Hematopoietic multipotent progenitor cell treated with erythropoietin and hydrocortisone succinate and interleukin-3 and kit ligand, for 4 days (in vitro differentiated cells): ENCODE data around the gene ZNF587.
"Not testable (repeated sequence)": the region's sequence is repeated elsewhere in the genome, so short reads cannot be mapped to it uniquely, and the experiment has no call there.

Experiments used
- DNase-seq: peaks from one replicate; pipeline ENCODE4 v3.0.0-alpha.2; 2015

ZNF587 gene

DNA sequence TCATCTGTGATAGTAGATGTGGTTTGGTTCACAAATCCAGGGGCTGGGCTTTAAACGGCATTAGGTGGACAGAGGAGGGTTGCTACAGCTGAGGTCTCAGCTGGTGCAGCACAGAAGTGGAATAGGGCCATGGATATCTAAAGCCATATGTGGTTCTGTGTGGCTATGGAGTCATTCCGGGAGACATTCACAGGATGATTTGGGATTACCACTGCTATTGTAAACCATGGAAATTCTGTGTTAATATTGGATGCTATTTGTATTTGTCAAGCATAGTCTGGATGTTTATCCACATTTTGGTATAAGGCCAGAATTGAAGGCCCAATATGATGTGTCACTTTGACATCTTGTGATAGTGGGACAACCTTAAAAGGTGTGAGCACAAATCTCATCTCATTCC is 26.5 kb upstream of the ZNF587 start:
- DNase-seq, result not testable (repeated sequence)

DNA sequence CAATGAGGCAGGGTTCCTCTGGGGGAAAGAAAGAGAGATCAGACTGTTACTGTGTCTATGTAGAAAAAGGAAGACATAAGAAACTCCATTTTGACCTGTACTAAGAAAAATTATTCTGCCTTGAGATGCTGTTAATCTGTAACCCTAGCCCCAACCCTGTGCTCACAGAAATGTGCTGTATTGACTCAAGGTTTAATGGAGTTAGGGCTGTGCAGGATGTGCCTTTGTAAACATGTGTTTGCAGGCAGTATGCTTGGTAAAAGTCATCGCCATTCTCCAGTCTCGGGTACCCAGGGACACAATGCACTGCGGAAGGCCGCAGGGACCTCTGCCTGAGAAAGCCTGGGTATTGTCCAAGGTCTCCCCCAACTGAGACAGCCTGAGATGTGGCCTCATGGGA is 26.1 kb upstream of the ZNF587 start:
- not testable (repeated sequence) for DNase-seq

DNA sequence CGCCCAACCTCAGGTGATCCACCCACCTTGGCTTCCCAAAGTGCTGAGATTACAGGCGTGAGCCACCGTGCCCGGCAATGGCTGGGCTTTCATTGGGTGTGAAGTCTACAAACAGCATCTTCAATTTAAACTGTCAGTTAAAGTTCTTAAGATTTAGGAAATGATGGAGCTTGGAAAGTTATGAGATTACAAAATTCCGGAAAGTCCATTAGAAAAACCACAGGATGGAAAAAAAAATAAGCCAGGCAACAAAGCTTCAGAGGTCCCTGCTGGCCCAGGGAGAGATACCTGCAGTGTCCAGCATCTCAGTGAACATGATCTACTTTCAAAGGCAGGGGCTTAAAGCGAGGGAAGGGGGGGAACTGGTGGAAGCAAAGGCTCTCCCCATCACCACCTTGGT is 24.1 kb upstream of the ZNF587 start:
- no peak for DNase-seq

DNA sequence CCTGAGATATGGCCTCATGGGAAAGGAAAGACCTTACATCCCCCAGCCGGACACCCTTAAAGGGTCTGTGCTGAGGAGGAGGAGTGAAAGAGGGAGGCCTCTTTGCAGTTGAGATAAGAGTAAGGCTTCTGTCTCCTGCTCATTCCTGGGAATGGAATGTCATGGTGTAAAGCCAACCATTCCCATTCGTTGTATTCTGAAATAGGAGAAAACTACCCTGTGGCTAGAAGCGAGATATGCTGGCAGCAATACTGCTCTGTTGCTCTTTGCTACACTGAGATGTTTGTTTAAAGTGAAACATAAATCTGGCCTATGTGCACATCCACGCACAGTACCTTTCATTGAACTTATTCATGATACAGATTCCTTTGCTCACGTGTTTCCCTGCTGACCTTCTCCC is 20.3 kb upstream of the ZNF587 start:
- no peak for DNase-seq

DNA sequence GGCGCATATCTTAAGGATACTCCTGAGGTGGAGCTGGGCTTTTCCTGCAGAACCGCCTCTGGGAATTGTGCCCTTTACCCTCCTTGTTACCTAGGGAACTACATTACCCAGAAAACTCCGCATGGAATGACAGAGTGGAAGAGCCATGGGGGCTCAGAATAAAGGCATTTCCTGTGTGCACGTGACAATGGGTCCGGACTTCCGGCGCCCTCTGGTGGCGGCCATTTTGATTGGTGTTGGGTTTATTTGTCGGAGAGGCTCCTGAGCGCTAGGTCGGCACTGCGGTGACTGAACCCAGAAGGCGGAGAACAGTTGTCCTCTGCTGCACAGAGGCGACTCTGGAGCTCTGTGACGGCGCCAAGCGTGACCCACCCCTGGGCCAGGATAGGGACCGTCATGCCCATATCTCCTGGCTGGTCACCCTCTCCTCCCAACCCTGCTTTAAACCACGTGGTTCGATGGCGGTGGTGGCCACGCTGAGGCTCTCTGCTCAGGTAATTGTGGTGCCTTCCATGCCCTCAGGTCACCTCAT is 19.5 kb upstream of the ZNF587 start, which contains the start of gene ZNF587B:
Gene ZNF587B, plus strand, starts transcription at position 229 of the 532 bp plus-strand sequence. Its CDS starts 230 bp downstream, at position 459.
- DNase-seq, result peak; percentile 71

DNA sequence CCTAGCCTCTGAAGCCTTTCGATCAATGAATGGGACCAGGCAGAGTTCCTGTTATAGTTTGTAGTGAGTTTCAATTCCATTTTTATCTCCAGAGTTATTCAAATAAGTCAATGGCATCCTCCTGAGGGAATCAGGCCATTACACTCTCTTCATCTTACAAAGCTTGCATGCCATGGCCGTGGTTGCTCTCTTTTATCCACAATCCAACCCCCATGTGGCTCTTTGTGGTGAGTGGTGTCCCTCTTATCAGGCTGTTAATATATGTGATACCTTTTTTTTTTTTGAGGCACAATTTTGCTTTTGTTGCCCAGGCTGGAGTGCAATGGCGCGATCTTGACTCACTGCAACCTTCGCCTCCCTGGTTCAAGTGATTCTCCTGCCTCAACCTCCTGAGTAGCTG is 12.7 kb upstream of the ZNF587 start:
- DNase-seq, result peak; percentile 51

DNA sequence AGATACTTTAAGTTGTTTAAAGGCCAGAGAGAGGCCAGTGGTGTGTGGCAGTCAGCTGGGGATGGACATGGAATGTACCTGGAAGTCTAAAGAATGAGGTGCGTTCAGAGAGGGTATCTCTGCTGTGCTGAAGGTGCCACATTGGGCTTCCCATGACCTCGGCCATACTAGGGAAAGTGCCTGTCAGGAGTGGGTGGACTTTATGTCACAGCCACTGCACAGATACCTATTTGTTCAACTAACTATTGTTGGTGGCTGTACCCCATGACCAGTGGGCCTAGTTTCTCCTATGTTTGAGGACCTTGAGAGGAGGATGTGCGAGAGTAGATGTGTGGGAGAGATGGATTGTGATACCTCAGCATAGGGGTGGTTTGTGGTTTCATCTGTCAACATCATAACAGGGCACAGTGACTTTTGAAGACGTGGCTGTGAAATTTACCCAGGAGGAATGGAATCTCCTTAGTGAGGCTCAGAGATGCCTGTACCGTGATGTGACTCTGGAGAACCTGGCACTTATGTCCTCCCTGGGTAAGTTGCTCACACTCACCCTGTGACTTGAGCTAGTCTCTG is 11.0 kb upstream of the ZNF587 start:
- DNase-seq, result not testable (repeated sequence)

DNA sequence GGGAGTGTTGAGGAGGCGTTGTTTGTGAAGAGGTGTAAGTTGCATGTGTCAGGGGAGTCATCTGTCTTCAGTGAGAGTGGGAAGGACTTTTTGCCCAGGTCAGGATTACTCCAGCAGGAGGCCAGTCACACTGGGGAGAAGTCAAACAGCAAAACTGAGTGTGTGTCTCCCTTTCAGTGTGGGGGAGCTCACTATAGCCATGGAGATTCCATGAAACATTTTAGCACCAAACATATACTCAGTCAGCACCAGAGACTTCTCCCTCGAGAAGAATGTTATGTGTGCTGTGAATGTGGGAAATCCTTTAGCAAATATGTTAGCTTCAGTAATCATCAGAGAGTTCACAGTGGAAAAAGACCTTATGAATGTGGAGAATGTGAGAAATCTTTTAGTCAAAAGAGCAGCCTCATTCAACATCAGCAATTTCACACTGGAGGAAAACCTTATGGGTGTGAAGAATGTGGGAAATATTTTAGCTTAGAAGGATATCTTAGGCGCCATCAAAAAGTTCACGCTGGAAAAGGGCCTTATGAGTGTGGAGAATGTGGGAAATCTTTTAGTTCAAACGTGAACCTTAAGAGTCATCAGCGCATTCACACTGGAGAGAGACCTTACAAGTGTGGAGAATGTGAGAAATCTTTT is 8.4 kb upstream of the ZNF587 start:
- DNase-seq, result no peak

DNA sequence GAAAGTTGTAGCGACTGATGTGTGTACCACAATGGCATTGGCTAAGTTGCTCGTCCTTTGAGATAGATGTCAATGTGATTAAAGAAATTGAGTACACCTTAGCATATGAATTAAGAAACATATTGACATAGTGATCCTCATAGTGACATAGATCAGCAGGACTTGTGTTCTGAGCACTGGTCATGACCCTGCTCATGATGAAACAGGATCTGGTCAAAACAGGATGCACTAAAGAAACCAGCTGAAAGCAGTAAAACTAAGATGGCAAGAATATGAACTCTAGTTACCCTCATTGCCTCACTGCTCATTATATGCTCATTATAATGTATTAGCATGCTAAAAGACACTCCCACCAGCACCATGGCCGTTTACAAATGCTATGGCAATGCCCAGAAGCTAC is 2.5 kb upstream of the ZNF587 start:
- not testable (repeated sequence) for DNase-seq

DNA sequence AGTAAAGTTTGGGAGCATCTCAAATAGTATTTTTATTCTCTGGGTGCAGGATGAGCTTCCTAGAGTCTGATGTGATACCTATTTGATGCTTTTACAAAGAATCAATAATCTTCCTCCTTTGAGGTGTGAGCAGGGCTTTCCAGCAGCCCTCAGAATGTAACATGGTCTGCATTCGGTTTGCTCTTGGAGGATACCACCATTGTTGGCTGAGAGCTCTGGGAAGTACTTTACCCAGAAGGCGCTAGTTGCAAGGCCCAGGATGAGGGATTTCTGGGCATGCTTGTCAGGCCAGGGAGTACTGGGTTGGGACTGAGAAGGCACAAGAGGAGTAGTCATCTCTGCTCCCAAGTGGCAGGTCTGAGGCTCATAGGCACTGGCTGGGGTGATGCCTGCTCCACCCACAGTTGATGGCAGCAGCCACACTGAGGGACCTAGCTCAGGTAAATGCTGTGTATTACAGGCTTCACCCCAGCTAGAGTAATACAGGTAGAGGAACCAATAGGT is 445 bp upstream of the ZNF587 start:
- DNase-seq, result not testable (repeated sequence)

DNA sequence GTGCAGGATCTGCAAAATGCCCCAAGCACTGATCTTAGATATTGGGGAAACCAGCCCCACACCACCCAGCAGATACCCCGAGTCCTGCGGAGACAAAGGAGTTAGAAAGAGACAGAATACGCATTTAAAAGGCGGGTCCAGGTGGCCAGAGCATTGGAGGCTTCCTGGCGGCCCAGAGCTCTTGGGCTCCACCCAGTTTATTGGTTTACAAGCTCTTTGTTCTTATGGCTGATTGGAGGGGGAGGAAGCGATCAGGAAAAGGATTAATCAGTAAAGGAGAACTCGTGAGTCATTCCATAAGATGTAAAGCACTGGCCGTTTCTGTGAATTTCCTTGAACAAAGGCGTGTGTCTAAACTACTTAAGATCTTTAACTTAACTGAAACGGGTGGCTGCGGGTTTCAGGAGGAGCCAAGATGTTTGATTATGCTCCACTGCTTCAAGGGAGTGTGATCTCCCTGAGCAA is 926 bp downstream of the ZNF587 start:
- peak; percentile 77 for DNase-seq

DNA sequence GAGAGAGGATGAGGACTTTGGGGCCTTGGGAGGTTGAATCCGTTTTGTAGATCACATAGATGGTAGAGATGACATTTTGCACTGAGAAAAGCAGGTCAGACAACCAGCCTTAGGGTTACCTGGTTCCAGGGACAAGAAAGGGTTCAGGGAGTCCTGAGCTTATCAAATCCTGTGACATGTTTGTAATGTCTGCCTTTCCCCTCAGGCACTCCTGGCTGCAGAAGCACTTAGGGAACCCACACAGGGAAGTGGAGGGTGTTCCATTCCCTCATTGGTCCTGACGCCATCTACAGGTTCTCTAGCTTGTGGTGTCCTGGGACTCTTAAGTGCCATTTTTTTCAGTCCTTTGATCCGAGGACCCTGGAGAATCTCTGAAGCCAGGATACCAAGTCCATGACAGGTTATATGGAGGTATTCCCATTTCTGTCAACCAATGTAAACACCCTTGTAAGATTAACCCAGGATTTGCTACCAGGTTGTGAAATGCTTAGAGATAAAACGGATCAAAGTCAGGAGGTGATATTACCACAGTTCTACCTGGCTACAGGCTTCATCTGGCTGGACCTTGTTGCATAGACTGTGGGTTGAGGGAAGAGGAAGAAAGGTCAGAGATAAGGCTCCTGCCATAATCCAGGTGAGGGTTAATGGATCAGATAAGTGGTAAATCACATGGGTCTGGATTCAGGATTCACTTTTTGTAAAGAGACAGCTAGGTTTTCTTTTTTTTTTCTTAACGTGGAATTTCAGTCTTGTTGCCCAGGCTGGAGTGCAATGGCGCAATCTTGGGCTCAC is 2.3 kb downstream of the ZNF587 start:
- not testable (repeated sequence) for DNase-seq

DNA sequence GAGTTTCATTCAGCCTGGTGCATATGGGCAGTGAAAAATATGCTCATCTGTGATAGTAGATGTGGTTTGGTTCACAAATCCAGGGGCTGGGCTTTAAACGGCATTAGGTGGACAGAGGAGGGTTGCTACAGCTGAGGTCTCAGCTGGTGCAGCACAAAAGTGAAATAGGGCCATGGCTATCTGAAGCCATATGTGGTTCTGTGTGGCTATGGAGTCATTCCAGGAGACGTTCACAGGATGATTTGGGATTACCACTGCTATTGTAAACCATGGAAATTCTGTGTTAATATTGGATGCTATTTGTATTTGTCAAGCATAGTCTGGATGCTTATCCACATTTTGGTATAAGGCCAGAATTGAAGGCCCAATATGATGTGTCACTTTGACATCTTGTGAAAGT is 4.5 kb downstream of the ZNF587 start:
- not testable (repeated sequence) for DNase-seq

DNA sequence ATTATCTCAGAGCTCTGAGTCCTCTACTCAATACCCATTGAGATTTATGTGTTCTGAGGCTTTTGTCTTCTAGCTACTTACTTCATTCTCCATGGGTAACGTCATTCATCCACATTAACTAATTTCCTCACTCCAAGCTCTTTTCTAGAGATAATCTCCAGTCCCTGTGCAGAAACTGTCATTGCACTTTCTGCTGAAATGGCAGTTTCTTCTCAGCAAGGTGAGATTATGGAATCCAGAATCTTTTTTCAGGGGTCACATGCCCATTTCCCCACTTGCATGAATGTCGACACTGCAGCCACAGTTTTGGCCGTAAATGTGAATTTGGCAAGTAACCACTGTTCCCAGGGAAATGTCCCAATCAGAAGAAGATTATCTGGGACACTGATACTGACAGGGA is 12.7 kb downstream of the ZNF587 start:
- not testable (repeated sequence) for DNase-seq

DNA sequence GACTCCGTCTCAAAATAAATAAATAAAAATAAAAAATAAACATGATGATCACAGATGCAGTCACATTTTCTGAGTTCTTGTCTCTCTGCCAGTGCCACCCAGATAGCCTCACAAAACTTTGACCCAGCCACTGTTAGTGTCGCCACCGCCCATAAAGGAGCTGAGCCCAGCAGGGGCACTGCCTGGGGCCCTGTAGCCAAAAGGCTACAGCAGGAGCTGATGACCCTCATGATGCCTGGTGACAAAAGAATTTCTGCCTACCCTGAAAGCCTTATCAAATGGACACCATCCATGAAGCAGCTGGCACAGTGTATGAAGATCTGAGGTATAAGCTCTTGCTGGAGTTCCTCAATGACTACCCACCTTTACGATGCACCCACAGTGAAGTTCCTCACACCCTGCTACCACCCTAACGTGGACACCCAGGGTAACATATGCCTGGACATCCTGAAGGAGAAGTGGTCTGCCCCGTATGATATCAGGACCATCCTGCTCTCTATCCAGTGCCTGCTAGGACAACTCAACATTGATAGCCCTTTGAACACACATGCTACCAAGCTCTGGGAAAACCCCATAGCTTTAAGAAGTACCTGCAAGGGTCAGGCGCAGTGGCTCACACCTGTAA is 18.3 kb downstream of the ZNF587 start:
- no peak for DNase-seq

DNA sequence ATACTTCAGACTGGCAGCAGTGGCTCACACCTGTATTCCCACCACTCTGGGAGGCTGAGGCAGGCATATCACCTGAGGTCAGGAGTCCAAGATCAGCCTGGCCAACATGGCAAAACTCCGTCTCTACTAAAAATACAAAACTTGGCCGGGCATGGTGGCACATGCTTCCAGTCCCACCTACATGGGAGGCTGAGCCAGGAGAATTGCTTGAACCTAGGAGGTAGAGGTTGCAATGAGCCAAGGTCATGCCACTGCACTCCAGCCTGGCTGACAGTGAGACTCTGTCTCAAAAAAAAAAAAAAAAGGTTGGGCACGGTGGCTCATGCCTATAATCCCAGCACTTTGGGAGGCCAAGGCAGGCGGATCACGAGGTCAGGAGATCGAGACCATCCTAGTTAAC is 20.0 kb downstream of the ZNF587 start:
- not testable (repeated sequence) for DNase-seq

DNA sequence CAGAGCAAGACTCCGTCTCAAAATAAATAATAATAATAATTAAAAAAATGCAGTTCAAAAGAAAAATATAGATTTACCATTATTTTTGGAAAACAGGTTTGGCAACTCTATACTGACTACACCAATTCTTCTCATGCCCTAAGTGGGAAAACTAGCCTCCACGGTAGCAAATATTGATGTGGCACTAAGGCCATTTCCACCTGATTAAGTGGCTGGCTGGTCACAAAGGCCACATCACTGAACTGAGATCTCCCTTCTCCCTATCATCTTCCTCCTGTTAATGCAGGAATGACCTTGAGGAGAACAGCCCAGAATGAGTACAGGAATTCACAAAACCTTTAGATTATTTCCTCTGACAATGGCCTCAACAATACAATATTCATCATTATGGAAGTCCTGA is 20.6 kb downstream of the ZNF587 start:
- no peak for DNase-seq

DNA sequence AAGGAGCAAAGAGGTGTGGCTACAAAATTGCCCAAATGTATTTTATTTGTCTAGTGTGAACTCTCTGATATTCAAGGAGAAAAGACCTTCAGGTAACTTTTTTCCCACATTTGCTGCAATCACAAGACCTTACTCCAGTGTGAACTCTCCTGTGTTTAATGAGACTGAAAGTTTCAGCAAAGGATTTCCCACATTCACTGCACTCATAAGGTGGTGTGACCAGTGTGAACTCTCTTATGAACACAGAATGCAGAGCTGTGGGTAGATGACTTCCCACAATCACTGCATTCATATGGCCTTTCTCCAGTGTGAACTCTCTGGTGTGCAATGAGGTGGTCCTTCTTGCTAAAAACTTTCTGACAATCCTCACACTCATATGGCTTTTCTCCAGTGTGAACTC is 22.8 kb downstream of the ZNF587 start:
- DNase-seq, result no peak

DNA sequence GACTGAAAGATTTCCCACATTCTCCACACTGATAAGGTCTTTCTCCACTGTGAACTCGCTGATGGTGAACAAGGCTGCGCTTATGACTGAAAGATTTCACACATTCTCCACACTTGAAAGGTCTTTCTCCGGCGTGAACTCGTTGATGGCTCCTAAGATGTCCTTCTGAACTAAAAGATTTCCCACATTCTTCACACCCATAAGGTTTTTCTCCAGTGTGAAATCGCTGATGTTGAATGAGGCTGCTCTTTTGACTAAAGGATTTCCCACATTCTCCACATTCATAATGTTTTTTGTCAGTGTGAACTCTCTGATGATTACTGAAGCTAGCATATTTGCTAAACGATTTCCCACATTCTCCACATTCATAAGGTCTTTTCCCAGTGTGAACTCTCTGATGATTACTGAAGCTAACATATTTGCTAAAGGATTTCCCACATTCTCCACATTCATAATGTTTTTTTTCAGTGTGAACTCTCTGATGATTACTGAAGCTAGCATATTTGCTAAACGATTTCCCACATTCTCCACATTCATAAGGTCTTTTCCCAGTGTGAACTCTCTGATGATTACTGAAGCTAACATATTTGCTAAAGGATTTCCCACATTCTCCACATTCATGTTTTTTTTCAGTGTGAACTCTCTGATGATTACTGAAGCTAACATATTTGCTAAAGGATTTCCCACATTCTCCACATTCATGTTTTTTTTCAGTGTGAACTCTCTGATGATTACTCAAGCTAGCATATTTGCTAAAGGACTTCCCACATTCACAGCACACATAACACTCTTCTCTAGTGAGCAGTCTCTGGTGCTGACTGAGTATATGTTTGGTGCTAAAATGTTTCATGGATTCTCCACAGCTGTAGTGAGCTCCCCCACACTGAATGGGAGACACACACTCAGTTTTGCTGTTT is 24.5 kb downstream of the ZNF587 start:
- not testable (repeated sequence) for DNase-seq

DNA sequence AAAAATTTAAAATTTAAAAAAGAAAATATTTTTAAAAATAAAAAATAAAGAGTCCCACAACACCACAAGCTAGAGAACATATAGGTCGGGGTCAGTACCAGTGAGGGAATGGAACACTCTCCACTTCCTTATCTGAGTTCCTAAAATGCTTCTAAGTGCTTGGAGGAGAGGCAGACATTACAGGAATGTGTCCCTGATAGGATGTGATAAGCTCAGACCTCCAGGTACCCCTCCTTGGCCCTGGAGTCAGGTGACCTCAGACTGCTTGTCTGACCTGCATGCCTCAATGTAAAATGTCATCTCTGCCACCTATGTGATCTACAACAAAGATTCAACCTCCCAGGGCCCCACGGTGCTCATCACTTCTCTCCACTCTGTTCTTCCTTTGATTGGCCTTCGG is 36.4 kb downstream of the ZNF587 start:
- no peak for DNase-seq

DNA sequence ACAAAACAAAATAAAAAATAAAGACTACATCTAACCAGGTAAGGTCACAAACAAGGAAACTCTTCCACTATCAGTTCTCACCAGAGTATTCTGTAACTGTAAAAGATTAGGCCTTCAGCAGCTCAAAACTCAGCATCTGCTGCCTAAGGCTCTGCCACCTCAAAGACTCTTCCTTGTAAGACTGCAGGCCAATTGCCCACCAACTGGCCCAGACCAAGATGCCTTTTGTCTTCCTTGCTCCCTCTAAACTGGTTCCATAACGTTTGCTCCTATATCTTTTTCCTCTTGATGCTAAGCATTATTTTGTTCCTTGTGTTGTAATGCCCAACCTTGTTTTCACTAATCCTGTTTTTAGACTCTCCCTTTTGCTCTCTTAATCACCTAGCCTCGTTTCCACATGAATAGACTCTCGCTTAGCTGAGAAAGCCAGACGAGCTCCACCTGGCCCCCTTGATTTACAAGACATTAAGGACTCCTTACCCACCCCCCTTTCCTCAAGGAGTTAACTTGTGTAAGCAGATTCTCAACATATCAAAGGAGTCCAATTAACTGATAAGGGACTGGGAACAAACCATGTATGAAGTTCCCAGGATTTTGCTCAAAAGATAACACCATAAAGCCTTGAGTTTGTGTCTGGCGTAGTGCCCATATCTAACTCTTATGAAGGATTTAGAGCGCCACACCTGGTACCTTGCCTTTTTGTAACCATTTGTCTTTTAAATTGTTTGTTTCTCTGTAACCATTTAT is 37.7 kb downstream of the ZNF587 start:
- peak; percentile 52 for DNase-seq
